GM18499 (cell line): Measurements from ENCODE around the gene CUEDC1.
A peak's percentile ranks its signal among the peaks of the same experiment; 100 is the strongest.
"Not testable (repeated sequence)": the region's sequence is repeated elsewhere in the genome, so short reads cannot be mapped to it uniquely, and the experiment has no call there.

Experiments
- ATAC-seq: cut with Tn5 transposase; IDR thresholded peaks from one replicate; pipeline ENCODE4 v1.9.1; 2021; ENCODE audit warnings: moderate number of reproducible peaks; ENCODE audit not compliant: insufficient read depth, unreplicated experiment

CUEDC1 gene

GRCh38 chr17:57962279-57963148 is 7.3 kb upstream of the CUEDC1 start:
- ATAC-seq, result no peak

GRCh38 chr17:57959929-57960328 is 4.7 kb upstream of the CUEDC1 start:
- ATAC-seq, result no peak

- ATAC-seq, result not testable (repeated sequence)
Measured at GRCh38 chr17:57958391-57958790, 3.2 kb upstream of the CUEDC1 start.

- ATAC-seq, result no peak
Measured at GRCh38 chr17:57957886-57958285, 2.7 kb upstream of the CUEDC1 start.

GRCh38 chr17:57957120-57957850 is 2.1 kb upstream of the CUEDC1 start:
- ATAC-seq, result no peak

GRCh38 chr17:57956291-57957119 is 1.3 kb upstream of the CUEDC1 start:
- ATAC-seq, result peak; percentile 62

- ATAC-seq, result no peak
Measured at GRCh38 chr17:57954397-57955182, 622 bp downstream of the CUEDC1 start.

GRCh38 chr17:57953705-57954396 is 1.4 kb downstream of the CUEDC1 start:
- ATAC-seq, result no peak

- ATAC-seq, result no peak
Measured at GRCh38 chr17:57953219-57953618, 2.0 kb downstream of the CUEDC1 start.

GRCh38 chr17:57949649-57950048 is 5.6 kb downstream of the CUEDC1 start:
- no peak for ATAC-seq

- no peak for ATAC-seq
Measured at GRCh38 chr17:57948555-57949420, 6.4 kb downstream of the CUEDC1 start.

- ATAC-seq, result no peak
Measured at GRCh38 chr17:57948169-57948554, 7.0 kb downstream of the CUEDC1 start.

- no peak for ATAC-seq
Measured at GRCh38 chr17:57947369-57947768, 7.8 kb downstream of the CUEDC1 start.

- ATAC-seq, result peak; percentile 73
Measured at GRCh38 chr17:57946798-57947358, 8.3 kb downstream of the CUEDC1 start.

GRCh38 chr17:57945996-57946797 is 9.0 kb downstream of the CUEDC1 start:
- no peak for ATAC-seq

GRCh38 chr17:57944908-57945307 is 10.3 kb downstream of the CUEDC1 start:
- ATAC-seq, result no peak

- ATAC-seq, result no peak
Measured at GRCh38 chr17:57943645-57944044, 11.6 kb downstream of the CUEDC1 start.
